HG03460 (cell line): ENCODE results near the gene SDC4.

Experiments
- ATAC-seq: cut with Tn5 transposase; IDR thresholded peaks from one replicate; pipeline ENCODE4 v1.9.1; 2021; ENCODE audit not compliant: unreplicated experiment

The SDC4 gene

DNA sequence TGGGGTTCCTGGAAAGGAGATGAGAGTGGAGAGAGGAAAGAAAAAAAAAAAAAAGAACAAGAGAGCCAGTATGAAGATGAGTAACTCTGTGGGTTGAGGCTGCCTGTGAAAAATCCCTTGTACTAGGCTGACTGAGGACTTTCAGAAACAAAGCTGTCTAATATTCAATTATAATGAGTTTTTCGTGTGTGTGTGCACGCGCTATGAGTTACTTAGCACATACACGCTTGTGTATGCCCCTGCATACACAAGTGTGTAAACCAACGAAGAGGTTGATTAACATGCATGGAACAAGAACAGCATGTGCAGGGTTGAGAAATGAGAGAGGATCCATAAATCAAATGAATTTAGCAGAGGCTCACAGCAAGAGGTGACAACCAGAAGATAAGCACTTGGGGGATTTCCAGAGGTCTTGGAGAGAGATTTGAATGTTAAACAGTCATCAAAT lies 46.4 kb downstream of the SDC4 start:
- no peak for ATAC-seq

- no peak for ATAC-seq
Observed at GRCh38 chr20:45300961-45301360, 47.3 kb downstream of the SDC4 start.

- ATAC-seq, result no peak
Observed at GRCh38 chr20:45299786-45300185, 48.4 kb downstream of the SDC4 start.

DNA sequence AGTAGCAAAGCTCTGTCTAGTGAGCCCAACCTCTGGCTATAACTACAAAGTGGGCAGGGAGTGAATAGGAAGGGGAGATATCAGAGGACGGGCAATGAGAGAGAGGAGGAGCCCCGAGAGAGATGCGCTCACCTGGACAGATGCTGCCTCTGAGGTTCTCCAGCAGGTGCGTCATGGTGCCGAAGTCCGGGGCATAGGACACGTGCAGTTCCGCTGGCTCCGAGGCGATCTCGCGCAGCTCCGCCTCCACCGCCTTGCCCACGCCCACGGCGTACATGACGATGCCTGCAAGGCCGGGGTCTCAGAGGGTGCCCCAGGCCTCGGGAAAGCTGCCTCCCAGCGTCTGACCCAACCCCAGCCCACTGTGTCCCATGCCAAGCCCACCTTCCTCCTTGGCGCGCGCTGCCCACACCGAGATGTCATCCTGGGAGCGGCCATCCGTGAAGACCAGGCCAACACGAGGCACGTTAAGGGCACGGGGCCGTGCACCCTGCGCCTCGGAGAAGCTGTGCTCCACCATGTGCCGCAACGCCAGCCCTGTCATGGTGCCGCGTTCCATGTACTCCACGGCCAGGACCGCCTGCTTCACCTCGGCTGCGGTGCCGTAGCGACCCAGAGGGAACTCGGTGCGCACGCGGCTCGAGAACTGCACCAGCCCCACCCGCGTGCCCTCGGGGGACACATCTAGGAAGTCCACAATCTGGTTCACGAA lies 50.3 kb downstream of the SDC4 start:
- no peak for ATAC-seq

DNA sequence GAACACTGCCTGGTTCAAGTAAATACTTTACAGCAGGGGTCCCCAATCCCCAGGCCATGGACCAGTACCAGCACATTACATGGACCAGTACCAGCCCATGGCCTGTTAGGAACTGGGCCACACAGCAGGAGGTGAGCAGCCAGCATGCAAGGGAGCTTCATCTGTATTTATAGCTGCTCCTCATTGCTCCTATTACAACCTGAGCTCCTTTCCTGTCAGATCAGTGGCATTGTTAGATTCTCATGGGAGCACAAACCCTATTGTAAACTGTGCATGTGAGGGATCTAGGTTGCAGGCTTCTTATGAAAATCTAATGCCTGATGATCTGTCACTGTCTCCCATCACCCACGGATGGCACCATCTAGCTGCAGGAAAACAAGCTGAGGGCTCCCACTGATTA lies 53.6 kb downstream of the SDC4 start:
- ATAC-seq, result no peak

- ATAC-seq, result no peak
Observed at GRCh38 chr20:45294003-45294368, 54.2 kb downstream of the SDC4 start.

GRCh38 chr20:45293041-45294002 lies 54.9 kb downstream of the SDC4 start:
- ATAC-seq, result no peak

GRCh38 chr20:45292343-45292742 lies 55.9 kb downstream of the SDC4 start:
- ATAC-seq, result no peak

DNA sequence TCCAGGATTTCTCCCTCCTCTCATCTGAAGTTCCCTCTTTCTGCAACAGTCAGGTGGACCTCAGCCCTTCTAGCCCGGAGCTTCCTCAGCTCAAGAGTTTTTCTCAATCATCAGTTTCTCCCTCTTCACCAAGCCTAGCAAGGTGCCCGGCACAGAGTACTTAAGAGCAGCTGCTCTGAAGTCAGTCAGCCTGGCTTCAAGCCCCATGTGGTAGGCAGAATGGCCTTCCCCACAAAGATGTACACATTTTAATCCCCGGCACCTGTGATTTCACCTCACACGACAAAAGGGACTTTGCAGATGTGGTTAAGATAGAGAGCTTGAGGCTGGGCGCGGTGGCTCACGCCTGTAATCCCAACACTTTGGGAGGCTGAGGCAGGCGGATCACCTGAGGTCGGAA lies 56.7 kb downstream of the SDC4 start:
- ATAC-seq, result no peak

- ATAC-seq, result no peak
Observed at GRCh38 chr20:45290677-45291355, 57.4 kb downstream of the SDC4 start.

DNA sequence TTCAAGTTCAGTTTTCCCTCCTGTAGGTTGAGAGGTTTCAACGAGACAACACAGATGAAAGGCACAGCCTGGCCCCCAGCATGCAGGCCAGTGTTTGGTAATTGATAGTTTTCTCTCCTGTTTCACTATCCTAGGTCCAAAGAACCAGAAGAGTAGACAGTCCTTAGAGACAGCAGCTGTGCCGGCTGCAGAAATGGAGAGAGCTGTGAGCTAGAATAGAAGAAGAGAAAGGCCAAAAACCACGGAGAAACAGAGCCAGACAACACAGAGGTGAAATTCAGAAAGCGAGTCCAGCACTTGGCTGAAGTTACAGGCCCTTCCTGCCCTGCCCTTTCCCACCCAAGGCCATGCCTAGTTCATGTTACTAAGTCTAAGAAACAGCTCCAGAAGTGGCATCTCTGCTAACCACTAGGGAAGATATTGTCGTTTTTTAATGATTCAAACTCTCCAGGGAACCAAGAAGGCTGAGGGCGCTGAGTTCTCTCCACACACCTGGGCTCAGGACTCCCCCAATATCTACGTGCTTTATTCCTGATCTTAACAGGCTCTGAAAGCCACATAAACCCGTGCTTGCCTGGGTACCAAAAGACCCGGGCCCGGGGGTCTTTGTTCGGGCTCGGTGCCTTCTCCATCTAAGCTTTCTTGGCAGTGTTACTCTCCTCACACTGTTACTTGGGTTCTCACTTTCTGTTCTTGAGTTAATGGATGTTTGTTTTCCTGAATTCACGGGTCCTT lies 58.1 kb downstream of the SDC4 start:
- ATAC-seq, result no peak

- ATAC-seq, result no peak
Observed at GRCh38 chr20:45288860-45289259, 59.4 kb downstream of the SDC4 start.

DNA sequence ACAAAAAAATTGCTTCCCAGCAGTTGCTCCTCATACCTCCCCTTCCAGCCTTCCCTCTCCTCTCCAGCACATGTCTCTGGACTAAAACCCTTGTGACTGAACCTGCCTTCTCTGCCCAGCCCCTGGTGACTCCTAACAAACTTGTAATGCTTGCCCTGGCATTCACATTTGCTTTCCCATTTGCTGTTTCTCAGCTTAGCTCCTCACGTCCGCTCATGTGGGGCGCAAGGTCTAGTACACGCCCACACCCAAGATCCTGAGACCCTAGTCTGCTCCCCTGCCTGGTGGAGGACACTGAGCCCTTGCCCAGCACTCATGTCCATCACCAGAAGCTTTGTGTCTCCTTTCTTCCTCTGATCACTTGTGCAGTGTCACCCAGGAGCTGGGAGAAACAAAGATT lies 59.8 kb downstream of the SDC4 start:
- ATAC-seq, result no peak

DNA sequence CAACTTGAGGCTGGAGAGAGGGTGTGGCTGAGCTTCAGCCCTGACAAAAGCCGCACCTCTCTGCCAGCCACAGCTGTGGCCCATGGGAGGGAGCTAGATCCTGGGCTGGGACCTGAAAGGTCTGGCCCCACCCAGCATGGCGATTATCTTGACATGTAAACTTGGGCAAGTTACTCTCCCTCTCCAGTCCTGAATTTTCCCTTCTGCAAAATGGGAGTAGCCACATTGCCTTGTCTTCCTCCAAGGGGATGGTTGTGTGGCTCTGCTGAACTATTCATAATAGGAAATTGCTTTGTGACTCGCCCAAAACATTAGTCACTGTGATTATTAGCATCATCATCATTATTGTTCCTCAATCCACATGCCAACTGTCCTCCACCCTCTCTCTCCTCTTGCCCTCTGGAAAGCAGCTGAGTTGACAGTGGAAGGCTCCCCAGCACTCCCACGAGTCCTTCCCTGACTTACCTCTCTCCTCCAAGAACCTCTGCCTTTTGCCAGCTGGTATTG lies 64.6 kb downstream of the SDC4 start:
- ATAC-seq, result no peak

- no peak for ATAC-seq
Observed at GRCh38 chr20:45282700-45283550, 65.3 kb downstream of the SDC4 start.

- no peak for ATAC-seq
Observed at GRCh38 chr20:45279992-45280391, 68.2 kb downstream of the SDC4 start.

DNA sequence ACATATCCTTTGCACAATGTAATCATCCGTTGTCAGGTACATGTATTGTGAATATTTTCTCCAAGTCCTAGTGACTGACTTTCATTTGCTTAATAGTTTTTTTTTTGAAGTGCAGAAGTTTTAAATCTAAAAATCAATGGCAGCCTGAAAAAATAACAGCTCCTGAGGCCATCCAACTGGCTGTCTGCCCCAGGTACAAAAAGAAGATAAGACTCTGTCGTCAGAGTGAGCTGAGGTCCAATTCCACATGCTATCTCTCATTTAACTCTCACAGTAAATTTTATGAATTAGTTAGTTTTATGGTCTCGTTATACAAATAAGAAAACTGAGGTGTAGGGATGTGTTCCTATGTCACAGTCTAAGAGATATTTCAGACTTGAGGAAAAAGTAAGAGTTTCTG lies 72.9 kb downstream of the SDC4 start:
- ATAC-seq, result no peak
